MV-4-11 (cell line): ENCODE results near the gene REG1A.
A peak's percentile ranks its signal among the peaks of the same experiment; 100 is the strongest.

Source experiments
- DNase-seq: peaks from one replicate; lab custom pipeline; 2025; lab: John Stamatoyannopoulos, UW

The REG1A gene

DNA sequence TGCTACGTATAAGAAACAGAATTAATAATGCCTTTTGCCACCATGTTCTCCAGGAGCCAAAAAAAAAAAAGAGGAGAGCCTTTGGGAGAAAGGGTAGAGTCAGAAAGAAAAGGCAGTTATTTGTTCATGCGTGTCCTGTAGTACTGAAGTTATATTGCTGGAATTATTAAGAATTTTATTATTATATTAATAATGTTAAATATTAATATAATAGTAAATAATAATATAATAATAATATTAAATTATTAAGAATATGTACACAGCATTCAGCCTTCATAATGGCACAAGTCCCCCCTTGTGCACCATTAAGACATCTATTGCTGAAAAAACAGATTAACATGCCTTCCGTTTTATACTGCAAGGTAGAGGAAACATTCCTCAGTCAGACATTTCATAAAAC is 8.1 kb downstream of the REG1A start:
- DNase-seq = no peak

DNA sequence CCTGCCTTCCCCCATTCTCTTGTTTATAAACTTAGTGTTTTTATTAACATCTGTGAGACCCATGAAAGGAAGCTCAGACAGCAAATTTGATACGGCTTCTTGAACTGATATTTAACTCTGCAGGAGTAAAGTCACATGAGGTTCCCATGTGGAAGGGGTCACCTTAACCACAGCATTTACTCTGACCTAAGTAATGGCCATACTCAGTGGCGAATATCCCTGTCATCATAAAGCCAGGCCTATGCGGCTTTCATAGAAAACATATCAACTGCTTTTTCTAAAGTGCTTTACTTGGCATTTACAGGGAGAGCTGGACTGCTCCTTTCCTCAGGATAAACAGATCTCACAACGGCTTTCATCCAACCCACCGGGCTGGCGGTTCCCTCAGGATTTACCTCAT is 9.0 kb downstream of the REG1A start:
- DNase-seq = no peak

DNA sequence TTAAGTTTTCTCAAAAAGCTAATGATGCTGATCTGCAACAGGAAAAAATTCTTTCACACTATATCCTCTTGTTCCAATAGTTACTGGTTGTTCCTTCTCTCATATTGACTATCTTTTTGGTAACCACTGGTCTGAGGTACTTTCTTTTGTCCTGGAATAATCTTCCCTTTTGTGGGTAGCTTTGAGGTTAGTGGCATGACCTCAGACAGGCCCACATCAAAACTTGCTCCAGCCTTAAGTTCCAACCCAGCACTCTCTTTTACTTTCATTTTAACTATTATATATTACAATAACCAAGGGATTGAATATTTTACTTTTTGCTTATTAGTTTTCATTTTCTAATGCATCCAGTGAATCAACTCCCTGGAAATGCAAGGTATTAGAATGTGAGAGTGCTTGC is 9.5 kb downstream of the REG1A start:
- peak; percentile 44 for DNase-seq

DNA sequence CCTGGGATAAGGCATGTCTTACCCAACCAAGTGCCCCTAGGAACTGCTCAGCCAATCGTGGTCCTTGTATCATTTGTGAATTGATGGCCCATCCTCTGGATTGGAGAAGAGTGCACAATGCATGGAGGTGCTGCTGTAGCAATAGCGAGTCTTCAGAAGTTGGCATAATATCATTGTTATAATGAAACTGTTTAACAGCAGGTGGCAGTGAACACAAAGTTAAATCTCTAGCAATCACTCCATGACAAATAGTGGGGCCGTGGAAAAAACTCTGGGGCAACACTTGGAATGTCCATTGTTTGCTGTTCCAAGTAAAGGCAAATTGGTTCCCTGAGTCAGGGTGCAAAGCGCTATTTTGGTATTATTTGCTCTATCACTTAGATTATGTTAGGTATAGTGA is 11.4 kb downstream of the REG1A start:
- no peak for DNase-seq

DNA sequence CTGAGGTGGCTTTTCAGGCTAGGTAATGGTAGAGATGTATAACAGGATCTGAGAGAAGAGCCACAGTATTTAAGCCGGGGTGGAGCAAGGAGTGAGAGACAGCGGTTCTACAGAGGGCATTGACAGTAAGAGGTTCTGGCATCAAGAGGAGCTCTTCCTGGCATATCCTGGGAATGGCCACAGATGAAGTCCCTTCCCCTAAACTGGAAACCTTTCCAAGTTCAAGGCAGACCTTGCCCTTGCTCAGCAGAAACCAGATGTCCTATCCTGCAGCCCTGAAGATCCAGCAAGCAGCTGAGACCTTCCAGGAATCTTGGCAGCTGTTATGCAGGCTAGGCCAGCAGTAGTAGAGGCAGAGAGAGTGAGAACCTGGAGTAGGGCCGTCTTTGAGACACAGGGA is 18.1 kb downstream of the REG1A start:
- DNase-seq = no peak

DNA sequence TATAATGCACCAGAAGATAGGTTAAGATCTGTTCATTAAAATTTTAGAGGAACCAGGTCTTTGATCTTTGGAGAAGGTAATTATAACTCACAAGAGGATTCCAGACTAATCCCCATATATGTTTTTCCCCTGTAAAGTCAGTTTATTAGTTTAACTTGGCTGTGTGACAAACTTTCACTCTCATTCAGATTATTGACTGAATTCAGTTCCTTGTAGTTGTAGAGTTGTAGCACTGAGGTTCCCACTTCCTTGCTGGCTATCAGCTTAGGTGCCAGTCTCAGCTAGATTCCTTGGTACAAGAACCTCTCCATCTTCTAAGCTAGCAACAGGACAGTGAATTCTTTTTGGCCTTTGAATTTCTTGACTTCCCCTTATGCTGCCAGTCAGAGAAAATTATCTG is 19.1 kb downstream of the REG1A start:
- no peak for DNase-seq

DNA sequence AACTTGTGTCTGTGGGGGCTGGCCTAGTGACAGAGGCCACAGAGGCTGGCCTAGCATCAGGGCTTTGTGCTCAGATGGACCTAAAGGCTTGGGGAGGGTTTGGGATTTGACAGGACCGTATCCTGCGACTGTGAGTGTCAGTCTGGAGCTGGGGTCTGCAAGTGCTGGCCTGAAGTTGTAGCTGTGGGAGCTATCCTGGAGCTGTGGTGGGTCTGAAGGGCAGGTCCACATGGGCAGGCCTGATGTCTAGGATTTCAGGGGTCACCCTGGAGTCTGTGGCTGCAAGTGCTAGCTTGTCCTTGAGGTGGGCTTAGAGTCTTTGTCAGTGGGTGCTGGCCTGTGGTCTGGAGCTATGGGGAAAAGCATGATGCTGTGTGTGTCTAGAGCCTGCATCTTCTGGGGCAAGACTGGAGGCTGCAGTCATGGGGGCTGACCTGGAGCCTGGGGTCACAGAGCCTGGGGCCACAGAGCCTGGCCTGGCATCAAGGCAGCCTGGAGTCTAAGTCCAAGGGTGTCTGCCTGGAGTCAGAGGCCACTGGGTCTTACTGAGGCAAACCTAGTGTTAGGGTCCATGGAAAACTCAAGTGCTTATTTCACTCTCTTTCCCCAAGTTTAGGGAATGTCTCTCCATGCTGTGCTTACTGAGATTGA is 35.7 kb downstream of the REG1A start:
- DNase-seq = no peak

DNA sequence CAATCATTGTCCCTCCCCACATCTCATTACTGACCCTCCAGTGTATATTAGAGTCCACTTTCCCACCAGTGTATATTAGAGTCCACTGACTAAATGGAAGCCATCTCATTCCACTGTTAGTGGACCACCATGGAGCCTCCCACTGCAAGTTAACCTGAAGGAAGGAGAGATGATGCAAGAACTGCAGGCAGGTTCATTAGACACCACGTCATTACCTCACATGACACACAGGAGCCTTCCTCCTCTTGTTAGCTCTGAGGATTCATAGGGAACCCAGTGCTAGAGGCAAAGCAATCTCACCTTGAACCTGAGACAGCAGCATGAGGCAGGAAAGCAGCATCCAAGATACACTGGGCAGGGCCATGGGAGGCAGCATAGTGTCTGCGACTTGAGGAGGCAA is 38.7 kb downstream of the REG1A start:
- no peak for DNase-seq

DNA sequence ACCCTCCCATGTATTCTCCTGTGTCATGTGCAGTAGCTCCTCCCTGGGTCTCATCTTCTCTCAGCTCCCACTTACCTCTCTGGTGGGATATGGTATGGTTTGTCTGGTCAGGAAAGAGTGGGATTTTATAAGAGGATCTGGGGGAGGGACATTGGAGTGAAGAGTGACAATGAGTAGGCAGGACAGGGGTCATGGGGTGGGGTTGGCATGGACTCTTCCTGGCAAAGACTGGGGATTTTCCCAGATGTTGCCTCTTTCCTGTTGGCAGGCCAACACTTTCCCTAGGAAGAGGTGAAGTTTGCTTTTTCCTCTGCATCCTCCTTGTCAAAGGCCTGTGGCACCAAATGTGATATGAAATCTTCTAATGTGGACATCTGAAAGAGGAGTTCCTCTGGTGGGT is 39.4 kb downstream of the REG1A start, which contains the start of gene REG3A:
Gene REG3A (minus strand): TSS at position 101 of the 400 bp plus-strand sequence. CDS start 348 bp downstream, outside the sequence.
- DNase-seq = no peak

DNA sequence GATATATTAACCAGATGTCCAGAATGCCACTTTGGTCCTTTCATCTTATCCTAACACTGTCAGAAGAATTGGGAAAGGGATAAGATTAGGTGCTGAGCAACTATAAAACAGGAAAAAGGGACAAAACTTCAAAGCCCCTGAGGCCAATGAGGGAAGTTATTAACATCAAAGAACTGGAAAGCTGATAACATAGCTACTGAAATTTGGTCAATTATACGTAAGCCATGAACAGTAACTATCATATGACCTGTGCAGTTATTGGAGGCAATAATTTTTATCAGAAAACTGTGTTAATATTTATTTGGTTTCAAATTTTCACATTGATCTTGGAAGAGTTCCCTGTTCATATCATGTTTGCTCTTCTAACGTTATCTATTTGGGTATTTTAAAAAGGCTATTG is 41.8 kb downstream of the REG1A start:
- DNase-seq = no peak

DNA sequence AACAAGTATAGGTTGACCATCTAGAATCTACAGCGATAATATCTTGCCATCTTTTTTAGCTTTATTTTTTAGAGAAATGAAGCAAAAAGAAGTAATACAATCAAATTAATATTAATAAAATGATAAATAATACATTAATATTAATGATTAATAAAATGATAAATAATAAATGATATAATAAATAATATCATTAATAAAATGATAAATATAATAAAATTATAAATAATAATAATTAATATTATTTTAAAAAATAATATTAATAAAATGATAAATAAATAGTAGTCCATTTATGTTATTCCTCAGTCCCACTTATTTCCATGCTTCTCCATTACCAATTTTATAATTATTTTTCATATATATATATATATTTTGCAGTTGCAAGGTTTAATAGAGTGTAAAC is 42.5 kb downstream of the REG1A start:
- DNase-seq = no peak

DNA sequence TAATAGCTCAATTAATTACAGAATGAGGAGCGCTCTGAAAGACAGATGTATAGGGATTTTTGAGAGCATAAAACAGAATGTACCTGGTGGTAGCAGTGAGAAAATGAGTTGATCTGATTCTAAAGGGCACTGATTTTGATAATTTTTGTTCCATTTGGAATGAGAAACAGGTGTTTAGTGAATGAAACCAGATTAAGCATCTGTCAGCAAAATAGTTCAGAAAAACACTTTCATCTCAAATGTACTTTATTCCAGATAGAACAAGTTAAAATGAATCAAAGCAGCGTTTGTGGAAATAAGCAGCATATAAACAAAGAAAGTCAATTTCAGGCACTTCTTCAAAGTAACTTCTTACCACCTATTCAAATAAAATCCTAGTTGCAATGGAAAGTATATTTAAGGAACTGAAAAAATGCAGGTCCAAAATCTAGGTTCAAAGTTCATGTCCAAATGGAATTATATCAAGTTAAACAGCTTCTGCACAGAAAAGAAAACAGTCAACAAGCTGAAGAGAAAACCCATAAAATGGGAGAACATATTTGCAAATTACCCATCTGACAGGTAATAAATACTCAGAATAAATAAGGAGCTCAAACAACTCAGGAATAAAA is 51.2 kb downstream of the REG1A start:
- no peak for DNase-seq
